ENCODE measurements around the gene MTMR3.

The MTMR3 gene

DNA sequence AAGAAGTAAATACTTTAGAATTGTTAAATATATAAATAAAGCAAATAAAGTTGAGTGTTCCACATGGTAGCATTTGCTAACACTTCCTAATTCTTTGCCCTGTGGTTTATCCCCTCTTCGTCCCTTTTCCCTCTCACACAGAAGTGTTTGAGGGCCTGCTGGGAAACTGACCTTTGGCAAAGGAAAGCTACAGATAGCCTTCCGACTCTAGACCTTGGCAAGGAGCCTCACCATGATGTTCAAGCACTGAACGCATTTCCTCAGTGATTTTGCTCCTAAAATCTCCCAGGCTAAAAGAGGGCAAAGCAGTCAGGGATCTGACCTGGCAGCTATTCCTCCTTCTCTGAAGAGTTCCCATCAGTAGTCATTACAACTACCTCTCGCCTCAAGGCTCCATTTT, 144.8 kb downstream of the MTMR3 start:
- no peak for DNase-seq (ENCODE audit: low spot score)

DNA sequence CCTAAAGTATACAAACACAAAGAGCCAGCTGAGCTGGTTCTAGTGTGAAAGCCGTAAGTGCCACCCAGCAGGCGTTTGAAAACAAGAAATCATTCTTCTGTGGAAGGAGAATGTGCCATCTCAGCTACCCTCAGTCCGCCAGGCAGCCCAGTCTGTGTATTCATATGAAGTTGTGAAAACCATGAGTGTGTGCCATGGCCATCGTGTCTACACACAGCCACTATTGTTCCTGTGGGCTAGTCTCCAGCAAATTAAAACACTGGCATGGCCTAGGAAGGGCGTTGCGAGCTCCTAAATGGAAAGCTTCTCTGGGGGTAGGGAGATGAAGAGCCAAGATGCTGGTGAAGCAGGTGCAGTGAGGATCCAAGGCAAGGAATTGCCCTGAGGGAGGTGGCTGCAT, 145.8 kb downstream of the MTMR3 start:
- no peak for DNase-seq (ENCODE audit: low spot score)

DNA sequence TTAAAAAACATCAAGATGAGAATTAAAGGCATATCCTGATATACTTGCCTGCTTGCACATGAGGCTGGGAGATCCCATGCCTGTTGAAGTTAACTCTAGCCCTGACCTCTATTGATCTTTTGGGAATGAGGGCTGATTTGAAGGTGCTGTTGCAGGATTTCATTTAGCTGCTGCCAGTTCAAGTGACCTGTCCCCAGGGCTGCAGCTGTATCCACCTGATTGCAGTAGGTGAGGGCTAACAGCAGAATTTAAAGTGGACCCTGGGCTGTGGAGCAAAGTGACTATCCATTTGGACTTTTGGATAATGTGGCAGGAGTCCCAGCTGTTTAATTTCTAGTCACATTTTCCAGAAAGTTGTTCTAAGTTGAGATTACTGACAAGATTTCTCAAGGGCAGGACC, 146.5 kb downstream of the MTMR3 start:
- no peak for DNase-seq (ENCODE audit: low spot score)

DNA sequence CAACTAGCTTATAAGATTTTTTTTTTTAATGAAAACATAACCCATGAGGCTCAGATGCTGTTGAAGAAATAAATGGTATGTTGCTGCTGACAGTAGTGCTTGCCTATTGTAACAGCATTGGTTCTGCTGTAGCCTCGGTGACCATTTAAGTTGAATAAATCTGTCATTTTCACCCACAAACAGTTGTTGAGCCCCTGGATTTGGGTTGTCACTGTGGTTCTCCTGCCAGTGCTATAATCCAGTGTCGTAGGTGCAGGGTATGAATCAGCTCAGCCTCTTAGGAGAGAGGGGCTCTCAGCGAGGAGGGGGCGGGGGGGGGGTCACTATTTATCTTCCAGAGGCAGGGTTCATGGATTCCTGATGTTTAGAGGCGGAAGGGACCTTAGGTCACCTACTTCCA, 147.4 kb downstream of the MTMR3 start:
- DNase-seq (ENCODE audit: low spot score), result no peak

GRCh38 chr22:30031328-30031727, 148.4 kb downstream of the MTMR3 start:
- no peak for DNase-seq (ENCODE audit: low spot score)

DNA sequence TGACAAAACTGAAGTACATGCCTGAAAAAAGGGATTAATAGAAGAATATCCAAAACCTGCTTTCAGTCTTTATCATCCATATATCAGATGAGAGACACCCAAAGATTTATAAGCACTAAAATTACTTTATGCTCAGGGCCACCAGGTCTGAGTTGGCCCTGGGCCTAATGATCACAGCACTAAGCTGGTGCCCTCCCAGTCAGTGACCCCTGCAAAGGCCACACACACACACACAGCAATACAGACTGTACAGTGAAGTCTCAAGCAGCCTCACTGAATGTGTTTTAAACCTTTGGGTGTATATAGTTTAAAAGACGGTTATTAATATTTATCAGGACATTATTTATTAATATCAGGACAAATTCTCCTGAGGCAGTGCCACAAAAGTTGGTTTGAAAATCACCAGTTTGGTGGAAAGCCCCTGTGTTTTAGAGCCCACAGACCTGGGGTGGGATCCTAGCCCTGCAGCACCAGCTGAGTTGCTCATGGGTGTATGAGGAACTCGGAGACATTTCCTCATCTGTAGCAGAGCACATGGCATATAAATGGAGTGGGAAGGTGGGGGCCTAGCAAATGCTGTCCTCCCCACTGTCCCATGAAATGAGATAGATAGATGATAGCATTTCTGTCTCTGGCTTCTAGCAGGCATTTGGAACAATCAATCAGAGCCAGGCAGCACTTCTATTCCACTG, 148.9 kb downstream of the MTMR3 start:
- no peak for DNase-seq (ENCODE audit: low spot score)

DNA sequence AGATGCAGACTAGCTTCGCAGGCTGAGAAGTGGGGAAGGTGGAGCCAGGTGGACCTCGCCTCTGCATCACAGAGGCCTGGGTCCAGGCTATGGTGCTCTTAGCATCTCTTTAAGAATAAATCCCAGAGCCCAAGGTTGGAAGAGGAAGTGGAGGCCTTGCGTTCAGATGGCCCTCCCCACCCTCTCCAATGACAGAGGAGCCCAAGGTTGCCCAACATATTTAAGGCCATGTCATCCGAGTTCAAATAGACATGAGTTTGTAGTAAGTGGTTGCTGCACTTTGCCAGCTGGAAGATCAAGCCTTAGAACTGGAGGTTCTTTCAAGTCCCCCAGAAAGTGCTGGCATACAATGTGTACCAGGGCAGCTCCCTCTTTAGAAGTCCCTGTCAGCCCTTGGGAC, 150.2 kb downstream of the MTMR3 start:
- no peak for DNase-seq (ENCODE audit: low spot score)

DNA sequence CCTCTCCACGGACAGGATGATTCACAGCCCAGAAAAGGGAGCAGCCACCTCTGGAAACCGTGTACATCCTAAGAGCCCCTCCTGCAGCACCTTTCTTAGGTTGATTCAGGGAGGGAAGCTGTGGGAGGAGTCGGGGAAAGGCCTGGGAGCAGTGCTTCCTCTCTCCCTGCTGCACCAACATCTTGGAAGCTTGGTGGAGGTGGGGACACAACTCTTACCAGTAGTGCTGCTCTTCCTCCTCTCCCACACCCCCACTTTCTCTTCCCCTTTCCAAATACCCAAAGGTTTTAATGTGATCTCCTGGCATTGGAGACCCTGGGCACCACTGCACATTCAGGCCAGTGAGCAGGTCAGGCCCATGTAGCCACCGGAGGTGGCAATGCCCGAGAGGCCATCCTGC, 150.9 kb downstream of the MTMR3 start:
- no peak for DNase-seq (ENCODE audit: low spot score)

GRCh38 chr22:30036656-30037055, 153.7 kb downstream of the MTMR3 start:
- peak; percentile 72 for DNase-seq (ENCODE audit: low spot score)

DNA sequence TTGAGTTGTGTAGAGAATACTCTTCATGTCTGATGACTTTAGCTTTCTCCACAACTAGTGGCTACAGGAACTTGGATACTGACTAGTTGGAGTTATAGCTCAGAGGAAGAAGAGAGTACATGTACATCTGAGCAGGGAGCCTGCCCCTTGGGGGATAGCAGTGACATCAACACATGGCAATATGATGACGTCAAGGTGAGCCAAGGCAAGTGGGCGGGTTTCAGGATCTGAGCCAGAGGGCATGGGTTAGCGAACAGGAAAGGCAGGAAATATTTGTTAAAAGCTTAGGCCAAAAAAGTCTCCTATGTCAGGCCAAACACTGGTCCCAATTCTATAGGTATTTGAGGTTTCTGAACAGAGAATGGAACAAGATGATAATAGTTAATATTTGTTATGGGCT, 155.2 kb downstream of the MTMR3 start:
- DNase-seq (ENCODE audit: low spot score), result peak; percentile 82

- DNase-seq (ENCODE audit: low spot score), result no peak
These were observed 157.7 kb downstream of the MTMR3 start for GRCh38 chr22:30040499-30041260.

DNA sequence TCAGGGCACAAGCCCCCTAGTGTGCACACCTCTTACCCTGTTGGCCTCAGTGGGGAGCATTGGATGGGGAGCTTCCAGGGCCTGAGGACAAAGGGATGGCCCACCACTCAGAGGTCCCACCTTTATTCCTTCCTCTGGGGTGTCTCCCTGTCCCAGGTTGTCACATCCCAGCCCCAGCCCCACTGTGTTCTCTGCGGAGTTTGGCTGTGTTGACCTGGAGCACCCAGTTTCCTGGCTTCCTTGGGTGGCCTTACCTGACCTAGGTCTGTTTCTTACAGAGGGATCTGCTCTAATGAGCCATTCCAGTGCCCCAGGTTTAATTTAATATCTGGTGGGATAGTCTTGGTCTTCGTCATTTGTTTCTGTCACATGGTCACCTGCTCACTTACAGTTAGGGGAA, 158.5 kb downstream of the MTMR3 start:
- DNase-seq (ENCODE audit: low spot score), result no peak

DNA sequence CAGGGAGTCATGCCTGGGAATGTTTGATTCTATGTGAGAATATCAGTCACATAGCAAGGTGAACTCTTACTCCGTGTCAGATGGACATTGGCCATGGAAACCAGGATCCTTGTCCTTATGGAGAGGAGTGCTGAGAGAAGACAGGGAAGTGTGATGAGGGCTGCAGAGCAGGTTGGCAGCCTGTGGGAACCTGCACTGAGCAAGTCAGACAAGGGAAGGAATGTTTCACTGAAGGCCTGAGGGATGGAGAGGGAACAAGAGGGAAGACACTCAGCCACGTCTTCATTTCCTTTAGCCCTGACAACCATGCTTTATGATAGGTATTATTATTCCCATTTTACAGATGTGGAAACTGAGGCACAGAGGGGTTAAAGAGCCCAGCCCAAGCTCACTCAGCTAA, 158.9 kb downstream of the MTMR3 start:
- DNase-seq (ENCODE audit: low spot score), result no peak

DNA sequence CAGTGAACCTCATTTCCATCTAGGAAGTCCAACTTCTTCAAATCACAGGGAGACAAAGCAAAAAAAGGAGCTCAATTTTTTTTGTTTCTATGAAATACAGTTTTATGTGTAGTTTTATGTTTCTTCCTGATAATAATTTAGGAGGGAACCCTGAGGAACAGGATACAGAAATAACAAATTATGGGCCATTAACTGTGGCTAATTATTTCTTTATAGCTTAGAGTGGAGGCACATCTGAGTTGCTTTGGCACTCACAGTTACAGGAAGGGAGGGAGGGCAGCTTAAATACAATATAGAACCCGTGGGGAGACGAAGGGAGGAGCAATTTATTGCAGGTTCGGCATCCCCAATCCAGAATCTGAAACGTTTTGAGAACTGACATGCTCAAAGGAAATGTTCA, 160.2 kb downstream of the MTMR3 start:
- DNase-seq (ENCODE audit: low spot score), result no peak

GRCh38 chr22:30044369-30044768, 161.4 kb downstream of the MTMR3 start:
- DNase-seq (ENCODE audit: low spot score), result peak; percentile 94

DNA sequence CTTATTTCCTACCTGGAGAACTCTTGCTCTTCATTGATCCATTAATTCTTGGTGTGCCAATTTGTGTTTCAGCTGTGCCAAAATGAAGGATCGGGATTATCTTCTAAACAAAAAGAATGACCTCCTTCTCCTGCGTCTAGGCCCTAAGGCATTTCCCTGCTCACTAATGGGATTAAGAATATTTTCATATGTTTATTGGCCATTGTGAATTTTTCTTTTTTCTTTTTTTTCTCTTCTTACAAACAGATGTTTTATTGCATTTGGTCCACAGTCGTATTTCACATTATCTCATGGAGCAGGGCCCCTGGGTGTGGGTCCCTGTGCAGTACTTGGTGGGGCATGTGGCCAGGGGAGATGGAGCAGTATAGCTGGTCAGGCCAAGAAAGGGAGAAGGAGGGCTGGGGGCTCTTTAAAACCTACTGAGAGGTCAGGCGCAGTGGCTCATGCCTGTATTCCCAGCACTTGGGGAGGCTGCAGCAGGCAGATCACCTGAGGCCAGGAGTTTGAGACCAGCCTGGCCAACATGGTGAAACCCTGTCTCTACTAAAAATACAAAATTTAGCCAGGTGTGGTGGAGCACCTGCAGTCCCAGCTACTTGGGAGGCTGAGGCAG, 162.0 kb downstream of the MTMR3 start:
- no peak for DNase-seq (ENCODE audit: low spot score)

DNA sequence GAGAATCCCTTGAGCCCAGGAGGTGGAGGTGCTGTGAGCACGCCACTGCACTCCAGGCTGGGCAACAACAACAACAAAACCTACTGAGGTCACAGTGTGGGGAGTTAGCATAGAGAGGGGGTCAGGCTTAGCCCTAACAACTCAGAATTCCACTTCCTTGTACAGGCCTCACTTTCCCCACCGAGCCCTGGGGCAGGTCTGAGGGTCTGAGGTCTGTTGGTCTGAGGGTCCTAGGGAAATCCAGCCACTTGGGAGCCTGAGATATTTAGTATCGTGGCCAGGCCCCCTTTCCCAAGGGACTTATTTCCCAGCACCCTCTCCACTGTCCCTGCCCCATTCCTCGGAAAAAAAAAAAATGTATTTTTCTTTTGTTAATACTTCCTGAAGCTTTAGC, 162.5 kb downstream of the MTMR3 start:
- DNase-seq (ENCODE audit: low spot score), result no peak

DNA sequence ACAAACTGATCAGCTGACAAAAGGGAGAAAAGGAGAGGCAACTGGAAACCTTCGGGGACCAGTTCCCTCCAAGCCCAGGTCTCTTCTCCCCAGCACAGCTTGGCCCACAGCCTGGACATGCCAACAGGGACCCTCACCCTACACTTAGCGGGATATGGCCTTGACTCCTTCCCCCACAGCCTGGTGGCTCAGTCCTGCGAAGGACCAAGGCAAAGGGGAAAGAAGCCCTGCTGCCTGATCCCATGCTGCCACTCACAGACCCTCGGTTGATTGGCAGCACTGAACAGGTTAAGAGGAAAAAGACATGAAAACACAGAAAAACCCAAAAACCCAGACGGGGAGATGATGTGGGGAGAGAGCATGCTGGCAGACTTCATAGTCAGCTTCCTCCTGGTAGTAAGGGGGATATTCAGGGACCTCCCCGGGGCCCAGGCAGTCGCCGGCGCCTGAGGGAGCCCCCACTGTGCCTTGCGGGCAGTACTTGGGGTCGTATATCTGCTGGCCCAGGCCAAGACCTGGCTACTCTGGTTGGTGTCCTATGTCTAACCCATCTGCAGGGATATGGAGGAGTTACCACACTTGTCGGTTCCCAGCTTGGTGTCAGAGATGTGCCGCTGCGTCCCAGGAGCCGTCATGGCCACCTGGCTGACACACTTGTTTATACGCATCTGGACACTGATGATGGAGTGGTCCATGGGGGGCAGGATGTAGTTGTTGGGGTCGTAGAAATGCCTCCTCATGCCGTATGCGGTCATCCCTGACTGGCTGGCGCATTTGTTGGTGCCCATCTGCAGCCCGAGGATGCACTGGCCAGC, 163.1 kb downstream of the MTMR3 start:
- no peak for DNase-seq (ENCODE audit: low spot score)

- DNase-seq (ENCODE audit: low spot score), result no peak
These were observed 163.9 kb downstream of the MTMR3 start for GRCh38 chr22:30046716-30047363.

DNA sequence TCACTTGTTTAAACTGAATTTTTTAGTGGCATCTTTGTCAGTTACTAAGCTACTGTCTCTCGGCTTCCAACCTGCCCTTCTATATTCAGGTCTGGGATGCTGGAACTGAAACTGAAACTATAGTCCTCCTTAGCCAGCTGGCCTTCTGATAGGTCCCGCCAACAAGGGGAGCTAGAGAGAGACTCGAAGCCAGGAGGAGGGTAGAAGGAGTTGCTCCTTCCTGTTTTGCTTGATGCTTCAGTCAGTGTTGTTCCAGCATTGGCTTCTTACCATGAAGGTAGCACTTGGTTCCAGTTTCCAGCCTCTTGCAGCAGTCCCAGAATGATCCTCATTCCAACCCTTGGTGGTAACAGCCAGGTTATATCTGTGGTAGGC, 164.4 kb downstream of the MTMR3 start:
- peak; percentile 22 for DNase-seq (ENCODE audit: low spot score)

DNA sequence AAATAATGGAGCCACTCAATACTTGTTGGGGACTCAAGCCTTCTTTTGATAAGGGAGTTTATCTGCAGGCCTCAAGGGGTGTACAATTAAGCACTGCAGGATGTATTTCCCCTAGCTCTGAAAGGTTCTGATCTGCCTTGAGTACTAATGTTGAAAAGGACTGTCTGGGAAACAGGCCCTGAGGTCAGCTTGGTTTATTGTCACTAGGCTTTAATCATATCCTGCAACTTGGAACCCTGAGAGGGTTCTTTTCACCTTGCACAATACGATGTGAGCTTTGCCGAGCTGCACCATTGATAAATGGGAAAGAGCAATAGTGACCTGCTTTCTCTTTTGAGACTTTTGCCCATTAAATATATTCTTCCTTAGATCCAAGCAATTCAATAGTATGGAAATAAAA, 165.7 kb downstream of the MTMR3 start:
- DNase-seq (ENCODE audit: low spot score), result no peak
